Stimulated activated CD4-positive, alpha-beta T cell treated with anti-CD3 and anti-CD28 coated beads, Interleukin-4, amount 100 ng/mL, for 24 hours (primary cell): ENCODE measurements around the gene MPHOSPH9.
A peak's percentile ranks its signal among the peaks of the same experiment; 100 is the strongest.

Source experiments
- DNase-seq: peaks from one replicate; pipeline ENCODE4 v3.0.0-alpha.2; 2020

MPHOSPH9 gene

GRCh38 chr12:123149501-123150274 lies 83.3 kb downstream of the MPHOSPH9 start:
- DNase-seq: no peak

- DNase-seq: no peak
These were observed 83.9 kb downstream of the MPHOSPH9 start for GRCh38 chr12:123149088-123149487.

GRCh38 chr12:123148655-123149054 lies 84.3 kb downstream of the MPHOSPH9 start:
- no peak for DNase-seq

- no peak for DNase-seq
These were observed 84.7 kb downstream of the MPHOSPH9 start for GRCh38 chr12:123148223-123148622.

DNA sequence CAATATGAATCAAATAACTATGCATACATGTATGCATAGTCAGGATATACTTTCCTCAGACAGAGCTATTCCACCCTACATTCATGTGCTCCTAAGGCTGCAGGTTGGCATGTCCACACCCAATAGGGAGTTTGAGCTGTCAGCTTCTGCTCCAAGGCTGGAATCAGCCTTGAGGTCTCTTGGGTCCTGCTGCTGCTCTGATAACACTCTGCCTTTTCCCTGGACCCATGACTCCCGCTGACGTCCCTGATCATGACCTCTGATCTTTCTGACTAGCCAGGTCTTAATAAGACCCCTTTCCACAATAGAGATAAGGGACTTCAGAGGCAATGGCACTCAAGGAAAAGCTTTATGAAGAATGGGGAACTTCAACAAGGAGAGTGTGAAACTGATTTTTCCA lies 87.7 kb downstream of the MPHOSPH9 start:
- no peak for DNase-seq

DNA sequence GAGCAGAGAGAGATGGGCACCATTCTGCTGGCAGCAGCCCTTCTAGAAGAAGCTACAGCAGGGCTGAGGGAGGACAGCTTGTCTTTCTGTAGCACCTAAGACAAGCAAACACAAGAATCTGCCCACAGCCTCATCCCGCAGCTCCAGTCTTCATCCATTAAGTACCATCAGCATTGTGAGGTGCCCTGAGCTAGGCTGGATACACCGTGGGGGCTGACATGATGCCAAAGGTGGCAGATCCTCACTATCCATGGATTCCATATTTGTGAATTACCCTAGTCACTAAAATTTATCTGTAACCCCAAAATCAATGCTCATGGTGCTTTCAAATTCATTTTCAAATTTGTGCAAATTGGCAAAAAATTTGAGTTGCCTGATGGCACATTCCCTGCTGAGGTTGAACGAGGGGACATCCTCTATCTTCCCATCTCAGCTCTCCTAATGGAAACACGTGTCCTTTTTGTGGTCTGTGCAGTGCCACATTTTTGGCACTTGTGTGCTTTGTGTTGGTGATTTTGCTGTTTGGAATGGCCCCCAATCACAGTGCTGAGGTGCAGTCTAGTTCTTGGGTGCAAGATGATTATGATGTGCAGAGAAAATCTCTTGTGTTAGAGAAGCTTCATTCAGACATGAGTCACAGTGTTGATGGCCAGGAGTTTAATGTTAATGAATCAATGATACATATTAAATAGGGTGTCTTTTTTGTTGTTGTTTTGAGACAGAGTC lies 89.0 kb downstream of the MPHOSPH9 start:
- no peak for DNase-seq

- no peak for DNase-seq
These were observed 89.8 kb downstream of the MPHOSPH9 start for GRCh38 chr12:123142921-123143735.

GRCh38 chr12:123142518-123142840 lies 90.5 kb downstream of the MPHOSPH9 start:
- DNase-seq: no peak

- no peak for DNase-seq
These were observed 91.1 kb downstream of the MPHOSPH9 start for GRCh38 chr12:123141615-123142517.

GRCh38 chr12:123140676-123141614 lies 92.0 kb downstream of the MPHOSPH9 start:
- no peak for DNase-seq

DNA sequence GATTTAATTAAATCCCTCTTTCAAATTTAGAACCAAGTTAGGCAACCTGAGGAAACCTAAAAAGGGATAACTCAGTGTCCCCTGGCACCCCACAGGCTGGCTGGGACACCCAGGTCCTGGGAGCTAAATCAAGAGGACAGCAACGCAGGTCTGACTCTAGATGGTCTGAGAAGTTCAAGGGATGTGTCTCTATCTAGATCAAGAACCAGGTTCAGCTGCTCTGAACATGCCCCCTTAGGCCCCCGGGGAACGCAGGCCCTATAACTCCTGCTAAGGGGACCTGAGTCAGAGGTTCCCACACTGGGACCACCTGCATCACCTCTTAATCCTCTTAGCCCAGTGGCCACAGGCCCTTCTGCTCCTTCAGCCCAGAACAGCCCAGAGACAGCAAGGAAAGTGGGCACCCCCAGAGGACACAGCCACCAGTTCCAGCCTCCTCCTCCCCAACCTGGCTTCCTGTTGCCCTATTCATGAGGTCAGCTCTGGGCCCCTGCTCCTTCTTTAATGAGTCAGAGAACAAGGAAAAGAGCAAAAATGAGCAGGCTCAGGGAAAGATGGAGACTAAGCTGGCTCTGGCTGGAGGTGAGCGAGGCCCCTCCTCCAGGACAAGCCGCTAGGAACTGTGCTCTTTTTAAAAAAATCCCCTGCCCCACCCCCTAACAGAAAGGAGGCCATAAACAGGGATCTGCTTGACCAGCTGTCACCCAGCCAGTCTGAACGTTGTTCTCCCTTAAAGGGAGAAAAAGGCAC lies 92.8 kb downstream of the MPHOSPH9 start:
- no peak for DNase-seq

GRCh38 chr12:123135688-123136087 lies 97.3 kb downstream of the MPHOSPH9 start:
- DNase-seq: no peak

DNA sequence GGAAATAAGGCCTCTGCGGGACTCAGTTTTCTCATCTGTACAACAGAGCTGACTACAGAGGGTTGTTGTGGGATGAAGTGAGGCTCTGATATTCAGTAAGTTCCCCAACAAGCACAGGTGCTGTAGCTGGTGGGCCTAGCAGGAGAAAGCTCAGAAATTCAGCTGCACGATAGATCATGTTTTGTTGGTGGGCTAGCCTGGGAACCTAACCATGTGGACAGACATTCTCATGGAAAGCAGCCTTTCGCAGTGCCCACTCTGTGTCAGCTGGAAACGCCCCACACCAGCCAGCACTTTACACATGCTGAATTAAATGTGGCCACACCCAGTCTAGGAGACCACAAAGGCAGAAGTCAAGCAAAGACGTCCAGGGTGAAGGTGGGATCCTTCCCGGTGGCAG lies 98.1 kb downstream of the MPHOSPH9 start:
- no peak for DNase-seq

DNA sequence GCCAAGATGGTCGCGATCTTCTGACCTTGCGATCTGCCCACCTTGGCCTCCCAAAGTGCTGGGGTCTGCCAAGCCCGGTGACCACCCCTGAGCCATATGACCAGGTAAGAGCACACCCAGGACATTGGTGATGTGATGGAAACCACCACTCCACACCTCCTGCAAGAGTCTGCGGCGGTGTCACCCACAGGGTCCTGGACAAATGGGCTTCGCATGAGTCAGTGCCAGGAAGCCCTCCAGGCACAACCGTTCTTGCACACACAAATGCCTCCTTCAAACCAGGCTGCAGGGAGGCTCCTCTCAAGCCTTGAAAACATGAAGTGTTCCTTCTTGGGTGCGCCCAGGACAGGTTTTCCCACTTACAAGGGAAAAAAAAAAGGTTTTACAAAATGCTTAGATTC lies 98.7 kb downstream of the MPHOSPH9 start:
- DNase-seq: no peak

GRCh38 chr12:123133701-123134100 lies 99.2 kb downstream of the MPHOSPH9 start:
- DNase-seq: no peak

DNA sequence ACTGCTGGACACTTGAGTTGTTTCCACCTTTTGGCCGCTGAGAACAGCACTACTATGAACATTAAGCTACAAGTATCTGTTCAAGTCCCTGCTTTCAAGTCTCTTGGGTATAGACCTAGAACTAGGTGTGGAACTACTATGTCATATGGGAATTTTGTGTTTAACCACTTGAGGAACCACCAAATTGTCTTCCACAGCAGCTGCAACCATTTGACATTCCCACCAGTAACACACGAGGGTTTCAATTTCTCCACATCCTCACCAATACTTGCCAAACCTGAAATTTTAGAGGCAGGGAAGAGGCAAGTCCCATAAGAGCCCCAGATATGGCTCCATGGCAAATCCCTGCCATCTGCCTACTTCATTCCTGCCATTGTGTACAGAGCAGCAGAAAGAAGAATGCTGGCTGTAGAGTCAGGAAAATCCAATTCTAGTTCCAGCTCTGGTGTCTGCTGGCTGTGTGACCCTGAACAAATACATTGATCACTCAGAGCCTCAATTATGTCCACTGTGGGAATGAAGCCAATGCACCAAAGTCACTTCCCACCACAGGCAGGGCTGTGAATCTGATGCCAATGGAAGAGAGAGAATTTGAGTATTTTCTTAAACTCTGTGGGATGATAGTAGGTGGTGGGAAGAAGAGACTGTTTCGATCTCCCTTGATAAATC lies 99.9 kb downstream of the MPHOSPH9 start:
- no peak for DNase-seq

DNA sequence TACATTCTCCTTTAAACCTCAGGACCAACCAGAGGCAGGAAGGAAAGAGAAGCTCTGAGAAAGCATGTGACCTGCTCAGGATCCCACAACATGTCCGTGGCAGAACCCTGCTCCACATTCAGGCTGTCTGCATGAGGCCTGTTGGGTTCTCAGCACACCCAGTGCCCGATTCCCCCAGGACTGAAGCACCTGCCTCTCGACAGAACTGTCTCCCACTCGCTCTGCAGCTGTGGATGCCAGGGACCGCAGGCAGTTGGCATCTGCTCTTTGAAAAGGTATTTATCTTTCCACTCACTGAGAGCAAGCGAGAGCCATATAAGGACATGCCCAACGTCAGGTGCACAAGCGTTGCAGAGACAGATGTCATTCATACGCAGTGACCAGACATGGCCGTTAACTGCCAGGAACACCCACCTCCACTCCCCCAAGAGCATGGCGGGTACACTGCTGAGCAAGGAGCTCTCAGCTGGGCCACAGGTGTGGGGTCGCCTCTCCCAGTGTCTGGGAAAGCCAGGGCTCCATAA lies 101.0 kb downstream of the MPHOSPH9 start:
- DNase-seq: peak; percentile 19

DNA sequence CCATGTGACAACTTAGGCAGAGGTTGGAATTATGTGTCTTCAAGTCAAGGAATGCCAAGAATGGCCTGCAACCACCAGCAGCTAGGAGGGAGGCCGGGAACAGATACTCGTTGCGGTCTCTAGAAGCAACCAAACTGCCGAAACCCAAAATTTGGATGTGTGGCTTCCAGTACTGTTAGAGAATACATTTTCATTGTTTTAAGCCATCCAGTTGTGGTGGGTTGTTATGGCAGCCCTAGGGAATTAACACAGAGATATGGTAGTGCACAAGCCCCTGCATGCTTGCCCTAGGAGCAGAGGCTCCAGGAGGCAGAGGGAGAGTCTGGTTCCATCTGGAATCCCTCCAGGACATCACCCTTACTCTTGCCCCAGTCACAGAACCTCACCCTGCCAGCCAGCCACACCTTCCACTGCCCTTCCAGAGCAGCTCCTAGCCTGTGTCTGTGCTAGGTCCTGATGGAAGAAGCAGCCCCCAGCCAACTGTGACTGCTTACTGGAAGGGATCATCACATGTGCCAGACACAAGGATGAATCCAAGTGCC lies 101.6 kb downstream of the MPHOSPH9 start:
- no peak for DNase-seq

DNA sequence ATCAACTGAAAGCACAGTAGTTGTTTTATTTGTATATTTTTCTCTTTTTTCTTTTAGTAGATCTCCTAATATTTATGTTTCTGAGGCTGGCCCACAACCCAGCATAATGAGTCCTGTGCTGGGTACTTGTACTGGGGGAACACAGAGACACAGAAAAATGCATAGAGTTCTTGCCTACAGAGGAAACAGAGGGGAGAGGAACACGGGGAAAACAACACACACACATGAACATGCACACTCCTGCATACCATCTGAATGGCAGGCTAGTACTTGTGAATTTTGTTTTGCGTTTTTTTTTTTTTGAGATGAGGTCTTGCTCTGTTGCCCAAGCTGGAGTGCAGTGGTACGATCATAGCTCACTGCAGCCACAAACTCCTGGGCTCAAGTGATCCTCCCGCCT lies 103.3 kb downstream of the MPHOSPH9 start:
- DNase-seq: no peak

DNA sequence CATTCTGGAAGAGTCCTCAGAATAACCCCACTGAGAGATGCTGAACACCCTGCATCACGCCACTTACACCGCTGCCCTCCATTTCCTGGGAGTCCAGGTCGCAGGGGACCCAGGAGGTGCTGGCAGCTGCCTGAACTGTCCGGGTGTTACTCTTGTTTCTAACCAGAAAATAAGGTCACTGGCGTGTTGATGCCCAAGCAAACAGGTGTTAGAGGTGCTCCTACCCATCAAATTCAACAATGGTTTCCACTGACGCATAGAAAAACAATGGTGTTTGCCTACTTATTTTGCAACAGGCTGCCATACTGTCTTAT lies 105.8 kb downstream of the MPHOSPH9 start:
- DNase-seq: no peak
